ENCODE measurements around the gene THADA. TPM values are rescaled to one million over a fixed set of nuclear protein-coding genes. Genes with fewer than 3 reads are reported as not detected.

THADA gene
- polyA plus RNA-seq, 1 donor (not counting 4 experiments of a cell fraction or from before 2014, with no cell fraction given), result 22.6 TPM

DNA sequence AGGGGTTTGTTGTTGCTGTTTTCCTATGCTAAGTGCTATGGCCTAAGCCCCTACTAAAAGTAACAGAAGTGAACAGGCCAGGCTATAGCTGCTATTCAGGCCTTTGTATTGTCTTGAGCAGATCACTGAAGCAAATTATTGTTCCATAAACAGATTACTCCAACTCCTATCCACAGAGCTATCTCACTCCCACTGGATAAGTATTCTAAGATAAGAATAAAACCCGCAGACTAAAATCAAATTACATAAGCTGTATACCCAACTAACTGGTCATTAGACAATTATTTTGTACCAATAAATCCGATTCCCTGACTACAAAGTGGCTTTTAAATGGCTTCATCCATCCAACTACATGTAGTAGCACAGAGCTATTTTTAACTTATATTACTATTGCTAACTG is 74.3 kb downstream of the THADA start:
- Histone ChIP-seq H3K36me3 (ENCODE audit: control insufficient read depth in 2 of 2, extremely low read depth in 1 of 2, insufficient read depth in 2 of 2, low read length in 2 of 2) (no peaks in the 10 kb centered on the region), H3K9me1 (ENCODE audit: control insufficient read depth, extremely low read depth, insufficient read depth, low read length) (no peaks in the 10 kb centered on the region), H3K9ac (ENCODE audit: control insufficient read depth, extremely low read depth, insufficient read depth, low read length) (no peak overlapping the region), H3K79me2 (ENCODE audit: control insufficient read depth, insufficient read depth, low read length) (no peaks in the 10 kb centered on the region), H3K4me2 (ENCODE audit: control insufficient read depth, extremely low read depth, insufficient read depth, low read depth, low read length) (no peak overlapping the region), H3K4me1 (ENCODE audit: control insufficient read depth, extremely low read depth, insufficient read depth, low read length) (peaks cover 39% of the 10 kb centered on the region), H3K4me3 (ENCODE audit: control insufficient read depth in 2 of 3, extremely low read depth in 1 of 3, insufficient read depth in 2 of 3, low read depth in 1 of 3, low read length in 3 of 3) (no peak overlapping the region), H3K27ac (ENCODE audit: control insufficient read depth, insufficient read depth, low read length) (no peak overlapping the region), H2AFZ (ENCODE audit: control insufficient read depth, low read length) (no peak overlapping the region), H4K20me1 (ENCODE audit: control insufficient read depth, extremely low read depth, insufficient read depth, low read length) (no peaks in the 10 kb centered on the region), H3K27me3 (ENCODE audit: control insufficient read depth, extremely low read depth, insufficient read depth, low read length) (no peaks in the 10 kb centered on the region), H3K9me3 (ENCODE audit: control insufficient read depth, low read depth, low read length) (no peaks in the 10 kb centered on the region)
- dilution Hi-C loops (cut with MboI; ENCODE audit: extremely low pct_ligation_motif_present, low sequenced_read_pairs), result no loop called here
- TF ChIP-seq, protein P1, sequence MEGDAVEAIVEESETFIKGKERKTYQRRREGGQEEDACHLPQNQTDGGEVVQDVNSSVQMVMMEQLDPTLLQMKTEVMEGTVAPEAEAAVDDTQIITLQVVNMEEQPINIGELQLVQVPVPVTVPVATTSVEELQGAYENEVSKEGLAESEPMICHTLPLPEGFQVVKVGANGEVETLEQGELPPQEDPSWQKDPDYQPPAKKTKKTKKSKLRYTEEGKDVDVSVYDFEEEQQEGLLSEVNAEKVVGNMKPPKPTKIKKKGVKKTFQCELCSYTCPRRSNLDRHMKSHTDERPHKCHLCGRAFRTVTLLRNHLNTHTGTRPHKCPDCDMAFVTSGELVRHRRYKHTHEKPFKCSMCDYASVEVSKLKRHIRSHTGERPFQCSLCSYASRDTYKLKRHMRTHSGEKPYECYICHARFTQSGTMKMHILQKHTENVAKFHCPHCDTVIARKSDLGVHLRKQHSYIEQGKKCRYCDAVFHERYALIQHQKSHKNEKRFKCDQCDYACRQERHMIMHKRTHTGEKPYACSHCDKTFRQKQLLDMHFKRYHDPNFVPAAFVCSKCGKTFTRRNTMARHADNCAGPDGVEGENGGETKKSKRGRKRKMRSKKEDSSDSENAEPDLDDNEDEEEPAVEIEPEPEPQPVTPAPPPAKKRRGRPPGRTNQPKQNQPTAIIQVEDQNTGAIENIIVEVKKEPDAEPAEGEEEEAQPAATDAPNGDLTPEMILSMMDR (optimal IDR thresholded peaks at IDR 0.05 in 1 of 3, IDR thresholded peaks at IDR 0.05 in 1 of 3, conservative IDR thresholded peaks at IDR 0.05 in 1 of 3; ENCODE audit: extremely low read depth in 1 of 3, insufficient read depth in 2 of 3, low read length in 3 of 3), result no peak
- no peak for TF ChIP-seq EZH2 (IDR thresholded peaks at IDR 0.05; ENCODE audit: low read length)
- FAIRE-seq (no peak), DNase-seq (ENCODE audit: low read depth, low spot score) (no peak)

DNA sequence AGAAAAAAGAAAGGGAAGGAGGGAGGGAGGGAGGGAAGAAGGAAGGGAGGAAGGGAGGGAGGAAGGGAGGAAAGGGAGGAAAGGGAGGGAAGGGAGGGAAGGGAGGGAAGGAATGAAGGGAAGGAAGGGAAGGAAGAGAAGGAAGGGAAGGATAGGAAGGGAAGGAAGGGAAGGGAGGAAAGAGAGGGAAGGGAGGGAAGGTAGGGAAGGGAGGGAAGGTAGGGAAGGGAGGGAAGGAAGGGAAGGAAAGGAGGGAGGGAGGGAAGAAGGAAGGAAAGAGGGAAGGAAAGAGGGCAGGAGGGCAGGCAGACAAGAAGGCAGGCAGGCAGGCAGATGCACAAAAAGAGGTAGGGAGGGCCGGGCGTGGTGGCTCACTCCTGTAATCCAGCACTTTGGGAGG is 74.9 kb downstream of the THADA start:
- no peaks in the 10 kb centered on the region for H3K9me1 ChIP-seq (ENCODE audit: control insufficient read depth, extremely low read depth, insufficient read depth, low read length)
- H2AFZ ChIP-seq (ENCODE audit: control insufficient read depth, low read length), result no peak overlapping the region
- H3K4me3 ChIP-seq (ENCODE audit: control insufficient read depth in 2 of 3, extremely low read depth in 1 of 3, insufficient read depth in 2 of 3, low read depth in 1 of 3, low read length in 3 of 3), result no peak overlapping the region
- no peak for FAIRE-seq
- H3K9ac ChIP-seq (ENCODE audit: control insufficient read depth, extremely low read depth, insufficient read depth, low read length), result no peak overlapping the region
- no peaks in the 10 kb centered on the region for H3K27me3 ChIP-seq (ENCODE audit: control insufficient read depth, extremely low read depth, insufficient read depth, low read length)
- no peaks in the 10 kb centered on the region for H4K20me1 ChIP-seq (ENCODE audit: control insufficient read depth, extremely low read depth, insufficient read depth, low read length)
- no peaks in the 10 kb centered on the region for H3K36me3 ChIP-seq (ENCODE audit: control insufficient read depth in 2 of 2, extremely low read depth in 1 of 2, insufficient read depth in 2 of 2, low read length in 2 of 2)
- peaks cover 2% of the 10 kb centered on the region for H3K79me2 ChIP-seq (ENCODE audit: control insufficient read depth, insufficient read depth, low read length)
- no peak for DNase-seq (ENCODE audit: low read depth, low spot score)
- no peak for TF ChIP-seq EZH2 (IDR thresholded peaks at IDR 0.05; ENCODE audit: low read length)
- TF ChIP-seq, protein P1 (optimal IDR thresholded peaks at IDR 0.05 in 1 of 3, IDR thresholded peaks at IDR 0.05 in 1 of 3, conservative IDR thresholded peaks at IDR 0.05 in 1 of 3; ENCODE audit: extremely low read depth in 1 of 3, insufficient read depth in 2 of 3, low read length in 3 of 3), result no peak
- H3K4me1 ChIP-seq (ENCODE audit: control insufficient read depth, extremely low read depth, insufficient read depth, low read length), result peaks cover 46% of the 10 kb centered on the region
- H3K9me3 ChIP-seq (ENCODE audit: control insufficient read depth, low read depth, low read length), result no peaks in the 10 kb centered on the region
- dilution Hi-C loops (cut with MboI; ENCODE audit: extremely low pct_ligation_motif_present, low sequenced_read_pairs), result no loop called here
- peak overlapping the region; percentile 11 for H3K27ac ChIP-seq (ENCODE audit: control insufficient read depth, insufficient read depth, low read length)
- H3K4me2 ChIP-seq (ENCODE audit: control insufficient read depth, extremely low read depth, insufficient read depth, low read depth, low read length), result no peak overlapping the region

Data from keratinocyte (primary cell).